ENCODE measurements around the gene EPB41L1.
"Not testable (repeated sequence)": the region's sequence is repeated elsewhere in the genome, so short reads cannot be mapped to it uniquely, and the experiment has no call there.

The EPB41L1 gene

DNA sequence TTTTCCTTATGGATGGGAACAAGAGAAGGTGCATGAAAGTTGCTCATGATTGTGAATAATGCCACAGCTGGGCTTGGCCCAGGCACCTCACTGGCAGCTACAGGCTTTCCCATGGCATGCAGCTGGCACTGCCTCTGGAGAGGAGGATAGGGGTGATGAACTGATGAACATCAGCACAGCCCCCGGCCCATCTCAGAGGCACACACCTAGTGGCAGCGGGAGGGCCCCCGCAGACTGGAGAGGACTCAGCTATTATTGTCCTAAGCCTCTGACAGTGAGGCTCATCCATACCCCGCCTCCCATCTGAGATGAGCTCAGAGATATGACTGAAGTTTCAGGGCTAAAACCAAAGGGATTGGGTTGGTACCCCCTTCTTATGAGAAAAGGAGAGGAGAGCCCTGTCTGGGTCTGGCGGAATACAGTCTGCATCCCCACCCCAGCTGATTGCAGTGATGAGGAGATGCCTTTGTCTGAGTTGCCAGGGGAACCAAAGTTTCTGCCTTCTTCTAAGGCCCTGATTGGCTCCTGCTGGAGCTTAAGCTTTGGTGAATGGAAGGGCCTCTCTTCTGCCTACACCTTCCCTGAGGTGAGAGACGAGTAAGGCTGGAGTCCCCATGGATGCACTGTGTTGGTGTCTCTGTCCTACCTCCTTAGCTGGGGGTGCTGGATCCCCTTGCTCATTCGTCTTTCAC, 27.6 kb upstream of the EPB41L1 start:
- DNase-seq = no peak

DNA sequence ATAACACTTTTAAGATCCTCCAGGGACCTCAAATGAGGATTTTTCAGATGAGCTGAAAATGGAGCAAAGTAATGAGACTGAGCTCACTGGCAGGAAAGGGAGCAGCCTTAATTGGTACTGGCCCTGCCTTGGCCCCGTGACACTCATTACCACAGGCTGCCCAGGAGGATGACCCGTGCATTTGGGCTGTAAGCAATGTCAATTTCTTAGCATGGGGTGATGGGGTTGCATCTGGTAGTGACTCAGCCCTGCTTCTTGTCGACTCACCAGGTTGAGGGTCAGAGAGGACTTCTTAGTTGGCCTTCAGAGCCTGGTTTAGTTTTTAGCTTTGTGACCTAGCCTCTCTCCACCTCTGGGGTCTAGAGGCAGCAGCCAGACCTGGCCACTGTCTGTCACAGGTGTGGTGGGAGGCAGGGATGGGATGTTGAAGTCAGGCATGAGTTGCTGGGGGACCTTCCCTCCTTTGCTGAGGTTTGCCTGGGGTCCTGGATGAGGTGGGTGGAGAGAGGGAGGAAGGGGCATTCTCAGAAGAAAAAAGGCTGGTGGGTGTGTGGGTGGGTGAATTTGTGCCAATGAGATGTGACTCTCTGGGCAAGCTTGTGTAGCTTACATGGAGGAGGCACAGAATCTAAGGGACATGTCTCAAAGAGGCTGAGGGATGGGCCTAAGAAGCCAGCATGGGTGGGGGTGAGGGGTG, 25.9 kb upstream of the EPB41L1 start:
- DNase-seq = no peak

DNA sequence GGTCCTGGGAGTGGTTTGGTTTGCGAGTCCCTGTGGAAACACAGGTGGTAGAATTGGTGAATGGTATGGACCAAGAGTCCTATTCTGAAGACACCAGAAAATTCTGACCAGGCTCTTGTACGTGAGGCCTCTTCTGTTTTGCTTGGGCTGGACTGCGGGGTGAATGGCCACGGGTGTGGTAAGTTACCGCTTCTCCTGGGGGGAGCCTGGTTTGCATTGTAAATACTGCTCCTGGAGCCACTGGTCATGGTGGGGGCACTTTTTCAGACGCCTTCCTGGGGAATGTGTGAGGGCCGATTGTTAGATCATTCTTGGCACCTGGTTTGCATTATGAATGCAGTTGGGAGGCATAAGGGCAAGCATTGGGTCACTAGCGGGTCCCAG, 25.4 kb upstream of the EPB41L1 start:
- no peak for DNase-seq

DNA sequence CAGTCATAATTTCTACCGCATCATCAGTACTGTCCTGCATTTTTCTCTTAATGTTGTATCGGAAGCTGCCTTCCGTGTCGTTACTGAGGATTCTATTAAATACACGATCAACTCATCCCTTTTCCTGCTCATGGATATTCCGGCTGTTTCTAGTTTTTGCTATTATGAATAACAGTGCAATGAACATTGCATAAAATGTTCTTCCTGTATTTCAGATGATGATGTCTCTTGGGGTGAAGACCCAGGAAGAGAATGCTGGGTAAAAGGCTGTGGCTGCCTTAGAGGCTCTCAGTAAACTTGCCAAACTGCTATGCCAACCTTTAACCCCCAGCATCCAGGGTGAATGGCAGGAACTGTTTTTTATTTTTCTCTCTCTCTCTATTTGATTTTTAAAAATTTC, 24.1 kb upstream of the EPB41L1 start:
- no peak for DNase-seq

DNA sequence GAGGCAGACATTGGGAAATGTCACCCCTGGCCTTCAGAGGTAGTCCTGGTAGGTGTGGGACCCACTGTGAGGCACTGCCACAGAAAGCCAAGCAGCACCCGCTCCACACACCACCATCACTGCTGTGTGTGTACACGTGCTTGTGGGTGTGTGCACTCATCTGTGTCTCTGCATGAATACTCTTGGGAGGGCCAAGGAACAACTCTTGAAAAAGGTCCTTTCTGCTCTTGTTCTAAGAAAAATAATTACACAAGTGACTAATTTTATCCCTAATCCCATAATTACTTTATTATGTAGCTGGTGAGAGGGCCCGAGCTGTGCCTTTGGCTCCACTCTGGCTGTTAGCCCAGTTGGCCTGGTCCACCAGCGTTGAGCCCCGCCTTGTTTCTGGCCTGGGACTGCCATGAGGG, 21.7 kb upstream of the EPB41L1 start:
- no peak for DNase-seq

DNA sequence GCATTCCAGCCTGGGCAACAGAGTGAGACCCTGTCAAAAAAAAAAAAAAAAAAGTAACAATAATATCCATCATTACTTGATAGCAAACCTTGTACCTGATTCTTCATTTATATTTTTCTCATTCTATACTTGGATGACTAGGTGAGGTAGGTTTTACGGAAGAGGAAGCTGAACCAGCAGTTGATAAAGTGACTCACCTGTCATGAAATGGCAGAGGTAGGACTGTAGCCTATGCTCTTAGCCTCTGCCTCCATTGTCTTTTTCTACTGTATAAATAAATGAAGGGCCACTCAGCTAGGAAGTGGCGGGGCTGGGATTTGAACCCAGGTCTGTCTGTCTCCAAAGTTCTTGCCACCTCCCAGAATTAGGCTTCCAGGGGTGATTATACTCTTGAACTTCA, 20.7 kb upstream of the EPB41L1 start:
- DNase-seq = no peak

DNA sequence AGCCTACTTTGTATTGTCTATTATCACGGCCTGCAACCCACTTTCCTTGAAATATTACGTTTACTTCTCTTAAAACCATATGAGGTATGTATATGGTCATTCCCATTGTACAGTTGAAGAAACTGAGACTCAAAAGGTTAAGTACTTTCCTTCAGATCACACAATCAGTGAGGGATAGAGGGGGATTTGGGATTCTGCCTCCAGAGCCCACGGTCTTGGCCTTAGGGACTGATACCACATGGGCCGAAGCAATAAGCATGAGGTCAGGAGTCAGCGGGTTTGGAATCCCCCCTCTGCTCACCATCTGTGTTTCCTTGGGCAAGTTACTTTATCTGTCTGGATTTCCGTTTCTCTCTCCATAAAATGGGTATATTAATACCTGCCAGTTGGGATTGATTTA, 19.4 kb upstream of the EPB41L1 start:
- no peak for DNase-seq

DNA sequence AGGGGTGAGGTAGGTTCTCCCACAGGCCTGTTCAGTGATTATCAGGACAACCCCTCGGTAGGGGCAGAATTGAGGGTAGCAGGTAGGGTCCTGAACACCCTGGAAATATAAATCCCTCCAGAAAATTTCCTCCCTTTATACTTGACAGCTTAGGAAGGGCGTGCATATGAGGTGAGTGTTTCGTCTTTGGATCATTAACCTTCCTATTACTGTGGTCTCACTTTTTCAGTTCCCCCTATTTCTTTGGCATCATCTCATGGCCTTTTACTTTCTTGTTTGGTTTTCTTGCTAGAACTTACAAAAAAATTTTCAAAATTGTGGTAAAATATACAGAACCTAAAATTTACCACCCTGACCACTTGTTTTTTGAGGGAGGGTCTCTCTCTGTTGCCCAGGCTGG, 18.7 kb upstream of the EPB41L1 start:
- no peak for DNase-seq

DNA sequence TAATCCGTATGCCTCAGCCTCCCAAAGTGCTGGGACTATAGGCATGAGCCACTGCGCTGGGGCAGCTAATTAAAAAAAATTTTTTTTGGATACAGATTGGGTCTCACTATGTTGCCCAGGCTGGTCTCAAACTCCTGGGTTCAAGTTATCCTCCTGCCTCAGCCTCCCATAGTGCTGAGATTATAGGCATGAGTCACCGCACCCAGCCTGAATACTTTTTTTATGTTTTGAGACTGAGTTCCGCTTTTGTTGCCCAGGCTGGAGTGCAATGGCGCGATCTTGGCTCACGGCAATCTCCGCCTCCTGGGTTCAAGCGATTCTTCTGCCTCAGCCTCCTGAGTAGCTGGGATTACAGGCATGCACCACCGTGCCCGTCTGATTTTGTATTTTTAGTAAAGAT, 17.2 kb upstream of the EPB41L1 start:
- not testable (repeated sequence) for DNase-seq

DNA sequence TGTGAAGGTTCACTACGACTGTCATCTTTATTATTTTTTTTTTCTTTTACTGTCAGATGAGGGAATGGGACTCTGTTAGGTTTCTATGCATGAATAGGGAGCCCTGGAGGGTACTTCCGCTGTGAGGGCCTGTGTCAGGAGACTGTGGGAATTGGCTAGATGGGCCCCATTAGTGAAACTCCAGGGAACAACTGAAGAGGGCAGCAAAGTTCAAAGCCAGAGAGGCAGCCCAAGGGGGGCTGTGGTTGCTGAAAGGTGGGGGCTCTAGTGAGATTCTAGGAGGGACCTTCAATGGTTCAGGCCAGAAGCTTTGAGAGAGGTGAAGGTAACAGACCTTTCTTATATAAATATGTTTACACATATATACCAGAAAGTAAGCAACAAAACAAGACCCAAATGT, 13.2 kb upstream of the EPB41L1 start:
- DNase-seq = no peak

DNA sequence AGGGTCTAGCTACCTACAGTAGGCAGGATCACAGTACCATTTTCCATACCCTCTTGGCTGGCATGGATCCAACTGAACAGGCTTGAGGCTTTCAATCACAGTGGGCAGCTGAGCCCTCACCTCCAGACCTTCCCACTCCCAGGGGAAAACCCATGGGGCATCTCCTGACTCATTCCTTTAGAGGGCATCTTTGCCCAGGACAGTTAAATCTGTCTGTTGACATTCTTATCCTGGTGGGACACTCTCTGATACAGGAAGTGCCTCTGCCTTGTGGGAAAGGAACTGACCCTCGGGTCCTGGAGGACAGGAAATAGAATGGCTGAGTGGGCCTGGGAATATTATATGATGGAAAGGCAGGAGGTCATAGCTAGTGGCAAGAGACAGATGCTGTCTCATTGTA, 10.2 kb upstream of the EPB41L1 start:
- no peak for DNase-seq

DNA sequence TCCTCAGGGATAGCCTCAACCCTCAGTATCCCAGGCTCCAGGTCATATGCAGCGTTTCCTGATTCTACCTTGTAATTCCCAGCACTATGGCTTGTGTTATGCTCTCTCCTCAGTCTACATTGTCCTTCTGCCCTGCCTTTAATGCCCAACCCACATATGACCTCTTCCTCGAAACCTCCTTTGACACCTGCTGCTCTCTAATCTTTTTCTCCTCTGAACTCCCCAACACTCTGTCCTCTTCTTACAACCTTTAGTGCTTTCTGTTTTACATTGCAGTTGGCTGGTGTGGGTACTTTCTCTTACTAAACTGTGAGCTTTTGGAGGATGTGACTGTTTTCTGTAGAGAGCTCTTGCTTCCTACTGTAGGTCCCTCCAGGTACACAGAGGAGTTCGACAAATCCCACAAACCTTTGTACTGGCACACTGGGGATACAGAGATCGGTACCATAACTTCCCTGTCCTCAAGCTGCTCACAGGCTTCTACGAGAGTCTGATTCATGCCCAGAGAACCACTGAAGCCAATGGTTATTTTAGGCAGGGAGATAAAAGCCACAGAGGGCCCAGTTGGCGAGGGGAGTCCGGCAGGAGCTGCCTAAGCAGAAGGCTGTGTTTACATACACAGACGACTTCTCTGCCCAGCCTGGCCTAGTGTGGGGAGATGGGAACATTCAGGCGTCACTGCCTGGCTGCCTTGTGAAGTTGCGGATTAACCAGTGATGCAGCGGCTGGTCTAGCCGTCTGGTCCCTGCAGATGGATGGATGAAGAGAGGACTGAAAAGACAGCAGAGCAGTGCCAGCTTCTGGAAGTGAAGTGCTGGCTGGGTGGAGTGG, 8.4 kb upstream of the EPB41L1 start:
- no peak for DNase-seq

DNA sequence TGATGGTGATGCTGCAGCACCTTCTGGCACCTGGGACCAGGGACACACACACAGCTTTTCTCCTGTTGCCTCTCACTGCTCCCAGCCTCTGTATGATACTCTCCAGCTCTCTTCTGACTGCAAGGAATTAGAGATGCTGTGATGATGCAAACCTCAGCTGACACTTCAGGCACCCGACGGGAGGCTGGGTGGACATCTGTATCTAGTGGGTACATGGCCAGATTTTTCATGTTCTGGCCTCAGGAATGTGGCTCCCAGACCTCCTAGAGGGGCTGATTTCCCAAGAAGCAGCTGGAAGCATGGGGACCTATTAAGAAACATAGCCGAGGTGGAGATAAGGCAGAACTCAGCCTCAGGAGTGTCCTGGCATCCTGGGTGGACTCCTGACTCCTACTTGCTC, 6.8 kb upstream of the EPB41L1 start:
- no peak for DNase-seq

DNA sequence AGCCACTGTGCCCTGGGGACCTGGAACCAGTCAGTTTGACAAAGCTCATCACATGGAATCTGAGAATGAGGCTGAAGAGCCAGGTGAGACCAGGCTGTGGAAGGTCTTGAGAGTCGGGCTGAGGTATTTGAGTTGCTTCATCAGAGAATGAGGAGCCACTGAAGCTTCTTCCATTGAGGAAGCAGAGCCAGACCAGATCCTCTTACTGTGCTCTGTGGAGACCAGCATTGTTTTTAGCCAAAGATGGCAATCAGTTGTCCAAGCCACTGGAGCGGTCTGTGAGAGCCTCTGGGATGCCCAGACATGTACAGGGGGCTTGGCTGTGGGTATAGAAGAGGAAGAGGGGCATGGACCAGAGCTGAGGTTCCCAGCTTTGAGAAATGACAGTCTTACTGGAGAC, 6.1 kb upstream of the EPB41L1 start:
- no peak for DNase-seq

DNA sequence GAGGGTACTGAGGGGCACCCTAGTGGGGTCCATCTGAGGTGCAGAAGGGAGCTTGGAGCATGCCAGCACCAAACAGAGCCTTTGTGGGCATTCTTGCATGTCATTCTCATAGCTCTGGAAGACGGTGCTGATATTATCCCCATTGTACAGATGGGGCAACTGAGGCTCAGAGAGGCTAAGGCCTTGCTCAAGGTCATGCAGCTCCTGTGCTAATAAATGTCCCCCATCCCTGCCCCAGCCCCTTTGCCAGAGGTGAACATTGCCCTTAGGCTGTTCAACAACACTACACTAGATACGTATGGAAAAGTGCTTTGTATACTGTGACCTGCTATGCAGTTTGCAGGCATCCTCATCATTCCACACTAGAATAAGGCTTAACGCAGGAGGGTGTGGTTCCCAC, 5.5 kb upstream of the EPB41L1 start:
- no peak for DNase-seq

DNA sequence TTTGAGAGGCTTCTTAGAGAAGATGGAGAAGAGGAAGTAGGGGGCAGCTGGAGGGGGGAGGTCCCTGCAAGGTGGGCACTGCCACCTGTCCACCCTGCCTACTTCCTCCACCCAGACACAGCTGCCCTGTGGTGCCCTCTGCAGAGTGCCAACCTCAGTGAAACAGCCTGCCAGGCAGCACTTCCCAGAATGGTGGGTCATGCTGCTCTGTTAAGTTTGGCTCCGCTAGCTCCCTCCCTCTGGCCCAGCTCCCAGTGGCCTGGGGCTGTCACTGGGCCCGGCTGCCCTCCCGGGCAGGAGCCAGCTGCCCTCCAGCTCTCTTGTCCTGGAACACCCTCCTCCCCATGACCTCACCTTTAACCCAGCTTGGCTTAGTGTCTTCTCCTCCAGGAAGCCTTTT, 5.1 kb upstream of the EPB41L1 start:
- DNase-seq = no peak

DNA sequence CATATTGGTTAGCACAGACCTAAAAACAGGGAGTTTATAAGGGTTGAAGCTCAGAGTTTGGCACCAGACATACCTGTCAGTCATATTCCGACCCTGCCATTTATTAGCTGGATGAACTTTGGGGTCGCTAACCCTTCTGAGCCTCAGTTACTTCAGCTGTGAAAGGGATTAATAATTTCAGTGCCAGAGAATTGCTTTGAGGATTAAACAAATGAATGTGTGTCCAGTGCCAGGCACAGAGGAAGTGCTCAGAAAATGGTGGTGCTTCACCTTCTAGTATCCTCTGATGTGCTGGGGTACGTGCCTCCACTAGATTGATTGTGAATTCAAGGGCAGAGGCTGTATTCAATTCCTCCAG, 4.1 kb upstream of the EPB41L1 start:
- DNase-seq = no peak

DNA sequence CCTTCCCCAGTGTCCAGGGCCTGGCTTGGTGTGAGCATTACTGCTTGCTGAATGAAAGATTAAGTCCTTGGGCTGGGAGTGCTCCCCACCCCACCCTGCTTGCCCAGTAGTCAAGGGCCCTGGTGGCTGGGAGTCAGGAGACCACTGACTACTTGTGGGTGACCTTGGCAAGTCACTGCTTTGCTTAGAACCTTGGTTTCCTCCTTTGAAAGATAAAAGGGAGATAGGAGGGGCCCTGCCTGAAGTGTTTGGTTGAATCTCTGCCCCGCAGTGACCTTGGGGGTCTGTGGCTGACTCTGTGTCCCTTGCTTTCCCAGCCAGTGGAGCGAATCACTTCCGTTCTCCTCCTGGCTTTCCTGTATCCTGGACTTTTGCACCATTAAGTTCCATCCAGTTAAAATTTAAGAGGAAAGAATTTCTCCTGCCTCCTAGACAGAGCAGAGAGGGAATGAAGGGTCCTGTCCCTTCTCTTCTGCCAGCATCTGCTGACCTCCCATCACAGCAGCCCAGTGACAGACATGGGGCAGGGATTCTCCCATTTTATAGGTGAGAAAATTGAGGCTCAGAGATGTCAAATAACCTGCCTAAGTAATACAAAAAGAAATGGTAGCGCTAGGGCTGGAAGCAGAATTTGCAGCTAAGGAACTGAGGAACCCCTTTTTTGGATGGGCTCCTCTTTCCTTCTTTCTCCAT, 3.5 kb upstream of the EPB41L1 start:
- DNase-seq = no peak

DNA sequence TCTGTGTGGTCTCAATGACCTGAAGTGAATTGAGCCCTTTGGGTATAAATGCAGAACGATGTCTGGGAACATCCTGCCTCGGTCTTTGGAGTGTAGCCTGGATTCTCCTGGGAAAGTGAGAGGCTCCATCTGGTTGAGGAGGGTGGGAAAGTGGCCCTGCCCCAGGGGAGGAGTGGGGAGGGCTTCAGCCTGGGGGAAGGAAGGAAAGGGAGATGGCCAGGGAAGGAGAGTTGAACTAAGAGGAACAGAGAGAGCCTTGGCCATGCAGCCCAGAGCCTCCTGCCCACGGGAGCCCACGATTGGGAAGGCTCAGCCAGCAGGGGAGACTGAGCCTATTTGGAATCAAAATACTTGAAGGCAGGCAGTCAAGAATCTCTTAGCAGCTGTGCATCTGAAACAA, 2.3 kb upstream of the EPB41L1 start:
- DNase-seq = no peak

DNA sequence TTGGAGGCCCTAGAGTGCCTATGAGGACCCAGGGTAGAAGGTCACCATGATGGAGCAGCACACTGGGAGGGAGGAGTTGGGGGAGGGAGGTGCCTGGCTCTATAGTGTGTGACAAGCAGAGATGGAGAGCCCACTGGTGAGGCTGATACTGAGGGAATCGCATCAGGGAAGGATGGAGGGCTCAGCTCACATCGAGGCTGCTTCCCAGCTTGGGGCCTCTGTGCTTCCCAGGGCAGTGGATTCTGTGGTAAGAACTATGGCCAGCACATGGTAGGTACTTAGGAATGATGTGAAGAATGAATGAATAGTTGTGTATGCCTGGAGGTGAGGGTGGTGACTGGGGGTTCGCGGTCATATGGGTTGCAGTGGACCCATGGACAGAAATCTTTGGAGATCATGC, 1.3 kb upstream of the EPB41L1 start:
- no peak for DNase-seq

DNA sequence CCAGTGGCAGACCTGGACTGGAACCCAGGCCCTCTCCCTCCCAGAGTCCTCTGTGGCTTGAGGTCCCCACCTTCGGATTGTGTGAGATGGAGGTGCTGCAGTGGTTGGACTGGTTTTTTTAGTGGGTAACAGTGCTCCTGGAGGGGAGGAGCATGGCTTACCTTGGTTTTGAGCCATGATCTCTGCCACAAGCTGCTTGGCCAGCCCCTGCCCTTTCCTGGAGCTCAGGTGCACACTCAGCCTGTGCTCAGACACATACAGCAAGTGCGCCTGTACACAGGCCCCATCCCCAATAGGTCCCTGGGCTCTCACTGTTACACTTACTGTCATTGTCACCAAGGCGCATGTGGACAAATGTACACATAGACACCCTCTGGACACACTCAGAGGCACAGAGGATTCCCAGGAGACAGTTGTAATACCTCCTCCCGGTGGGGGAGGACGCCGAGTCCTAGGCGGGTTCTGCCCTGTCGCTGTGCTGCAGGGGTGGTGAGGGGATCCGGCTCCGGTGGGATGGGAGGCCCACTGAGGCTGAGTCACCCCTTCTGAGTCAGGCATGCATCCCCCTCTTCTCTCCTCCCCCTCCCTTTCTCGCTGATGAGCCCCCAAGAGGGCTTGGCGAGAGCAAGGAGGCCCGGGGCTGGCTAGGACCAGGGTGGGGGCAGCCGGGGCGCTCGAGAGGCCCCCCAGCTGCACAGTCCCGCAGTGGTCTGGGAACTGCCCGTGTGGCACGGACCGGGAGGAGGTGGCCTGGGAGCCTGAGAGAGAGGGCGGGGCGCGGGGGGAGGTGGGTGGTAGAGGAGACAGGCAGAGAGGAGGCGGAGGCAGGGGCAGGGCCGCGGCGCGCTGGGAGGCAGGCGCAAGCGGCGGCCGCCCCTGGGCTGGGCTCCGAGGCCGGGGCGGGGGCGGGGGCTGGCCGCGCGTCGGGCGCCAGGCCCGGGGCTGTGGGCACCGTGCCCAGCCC, 522 bp upstream of the EPB41L1 start:
- no peak for DNase-seq

DNA sequence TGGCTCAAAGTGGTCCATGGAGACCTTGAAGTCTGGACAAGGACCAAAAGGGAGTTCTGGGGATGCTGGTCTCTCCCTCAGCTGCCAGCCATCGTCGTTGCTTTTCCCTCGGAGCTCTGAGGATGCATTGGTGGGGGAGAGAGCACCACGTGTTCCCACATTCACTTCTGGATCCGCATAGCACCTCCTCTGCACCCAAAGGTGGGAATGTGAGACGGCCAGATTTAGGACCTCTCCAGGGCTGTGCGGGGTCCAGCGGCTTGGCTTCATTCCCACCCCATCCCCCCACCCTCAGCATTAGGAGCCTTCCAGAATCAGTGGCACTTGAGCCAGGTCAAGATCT, 1.1 kb downstream of the EPB41L1 start:
- DNase-seq = no peak

DNA sequence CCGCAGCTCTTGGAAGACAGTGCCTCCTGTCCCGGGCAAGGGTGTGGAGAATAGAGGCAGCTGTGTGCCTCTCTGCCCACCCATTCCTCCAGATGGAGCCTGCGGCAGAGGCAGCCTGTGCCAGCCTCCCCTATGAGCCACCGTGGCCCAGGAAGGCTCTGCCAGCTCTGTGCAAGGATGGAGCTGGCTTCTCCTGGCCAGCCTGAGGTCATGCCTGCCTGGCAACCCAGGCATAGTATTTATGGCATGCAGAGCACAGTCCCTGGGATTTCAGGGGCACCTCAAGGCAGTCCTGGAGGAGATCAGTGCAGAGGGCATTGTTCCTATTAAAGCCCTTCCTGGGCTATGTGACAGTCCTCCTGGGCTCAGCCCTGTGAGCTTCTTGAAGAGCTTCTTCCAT, 1.5 kb downstream of the EPB41L1 start:
- no peak for DNase-seq

Data from NCI-H187 treated with DMSO at 0.1 percent for 48 hours (cell line).